ENCODE data around the gene UBXN10. TPM values are rescaled to one million over a fixed set of nuclear protein-coding genes. Genes with fewer than 3 reads are reported as not detected.

The UBXN10 gene
- total RNA-seq, 1 donor from 2014 or later = 0.09 TPM

- H3K4me3 Mint-ChIP-seq (ENCODE audit: unreplicated experiment) = no peak overlapping the region
- peaks cover 6% of the 10 kb centered on the region for H3K4me1 Mint-ChIP-seq (ENCODE audit: low read depth, unreplicated experiment)
- no peak for TF ChIP-seq EZH2 (IDR thresholded peaks at IDR 0.05; ENCODE audit: insufficient read depth, low read length)
- no peak for TF ChIP-seq CTCF (IDR thresholded peaks at IDR 0.05; ENCODE audit: insufficient read depth, low read depth, low read length)
- no peak overlapping the region for H3K27ac Mint-ChIP-seq (ENCODE audit: unreplicated experiment)
- no peaks in the 10 kb centered on the region for H3K9me3 Mint-ChIP-seq (ENCODE audit: unreplicated experiment)
- no peak overlapping the region for H3K4me2 ChIP-seq (ENCODE audit: low read length)
- H3K27me3 ChIP-seq (ENCODE audit: insufficient read depth, low read length) = peaks cover 12% of the 10 kb centered on the region
- FAIRE-seq = no peak
- no peak overlapping the region for H2AFZ ChIP-seq (ENCODE audit: low read depth, low read length)
- H3K36me3 Mint-ChIP-seq (ENCODE audit: low read depth, unreplicated experiment) = peaks cover 3% of the 10 kb centered on the region
- H4K20me1 ChIP-seq (ENCODE audit: insufficient read depth, low read length) = no peaks in the 10 kb centered on the region
- H3K36me3 ChIP-seq (ENCODE audit: insufficient read depth, low read length) = no peaks in the 10 kb centered on the region
- H3K27me3 Mint-ChIP-seq (ENCODE audit: low read depth, unreplicated experiment) = peaks cover 60% of the 10 kb centered on the region
- no peaks in the 10 kb centered on the region for H3K79me2 ChIP-seq (ENCODE audit: insufficient read depth, low read length)
- no peak overlapping the region for H3K27ac ChIP-seq (ENCODE audit: low read depth, low read length)
- no peaks in the 10 kb centered on the region for H3K4me1 ChIP-seq (ENCODE audit: insufficient read depth, low read length)
- DNase-seq (ENCODE audit: low read depth) = peak; percentile 26
- no peak overlapping the region for H3K4me3 ChIP-seq (ENCODE audit: insufficient read depth, low read depth, low read length)
- no peaks in the 10 kb centered on the region for H3K9me3 ChIP-seq (ENCODE audit: insufficient read depth, low read depth, low read length)
- H3K9ac ChIP-seq (ENCODE audit: low read length) = no peak overlapping the region
Measured at GRCh38 chr1:20207546-20207945, 21.6 kb downstream of the UBXN10 start.

GRCh38 chr1:20209471-20209870, 23.6 kb downstream of the UBXN10 start:
- no peak overlapping the region for H3K27ac ChIP-seq (ENCODE audit: low read depth, low read length)
- H3K9me3 ChIP-seq (ENCODE audit: insufficient read depth, low read depth, low read length) = no peaks in the 10 kb centered on the region
- peaks cover under 1% of the 10 kb centered on the region for H3K36me3 Mint-ChIP-seq (ENCODE audit: low read depth, unreplicated experiment)
- H3K4me1 Mint-ChIP-seq (ENCODE audit: low read depth, unreplicated experiment) = peaks cover 6% of the 10 kb centered on the region
- no peaks in the 10 kb centered on the region for H3K79me2 ChIP-seq (ENCODE audit: insufficient read depth, low read length)
- DNase-seq (ENCODE audit: low read depth) (no peak), FAIRE-seq (no peak)
- peaks cover 15% of the 10 kb centered on the region for H3K27me3 ChIP-seq (ENCODE audit: insufficient read depth, low read length)
- H4K20me1 ChIP-seq (ENCODE audit: insufficient read depth, low read length) = no peaks in the 10 kb centered on the region
- no peak overlapping the region for H2AFZ ChIP-seq (ENCODE audit: low read depth, low read length)
- H3K27ac Mint-ChIP-seq (ENCODE audit: unreplicated experiment) = no peak overlapping the region
- no peaks in the 10 kb centered on the region for H3K4me1 ChIP-seq (ENCODE audit: insufficient read depth, low read length)
- H3K36me3 ChIP-seq (ENCODE audit: insufficient read depth, low read length) = no peaks in the 10 kb centered on the region
- no peak overlapping the region for H3K4me3 Mint-ChIP-seq (ENCODE audit: unreplicated experiment)
- no peak overlapping the region for H3K4me3 ChIP-seq (ENCODE audit: insufficient read depth, low read depth, low read length)
- H3K9ac ChIP-seq (ENCODE audit: low read length) = no peak overlapping the region
- H3K27me3 Mint-ChIP-seq (ENCODE audit: low read depth, unreplicated experiment) = peaks cover 53% of the 10 kb centered on the region
- no peaks in the 10 kb centered on the region for H3K9me3 Mint-ChIP-seq (ENCODE audit: unreplicated experiment)
- TF ChIP-seq EZH2 (IDR thresholded peaks at IDR 0.05; ENCODE audit: insufficient read depth, low read length) (no peak), CTCF (IDR thresholded peaks at IDR 0.05; ENCODE audit: insufficient read depth, low read depth, low read length) (no peak)
- no peak overlapping the region for H3K4me2 ChIP-seq (ENCODE audit: low read length)

GRCh38 chr1:20210736-20211460, 25.0 kb downstream of the UBXN10 start:
- H4K20me1 ChIP-seq (ENCODE audit: insufficient read depth, low read length) = no peaks in the 10 kb centered on the region
- peaks cover 60% of the 10 kb centered on the region for H3K27me3 Mint-ChIP-seq (ENCODE audit: low read depth, unreplicated experiment)
- no peaks in the 10 kb centered on the region for H3K9me3 ChIP-seq (ENCODE audit: insufficient read depth, low read depth, low read length)
- no peaks in the 10 kb centered on the region for H3K9me3 Mint-ChIP-seq (ENCODE audit: unreplicated experiment)
- peaks cover 6% of the 10 kb centered on the region for H3K4me1 Mint-ChIP-seq (ENCODE audit: low read depth, unreplicated experiment)
- DNase-seq (ENCODE audit: low read depth) (no peak), FAIRE-seq (no peak)
- peaks cover 24% of the 10 kb centered on the region for H3K27me3 ChIP-seq (ENCODE audit: insufficient read depth, low read length)
- no peak for TF ChIP-seq CTCF (IDR thresholded peaks at IDR 0.05; ENCODE audit: insufficient read depth, low read depth, low read length)
- TF ChIP-seq EZH2 (IDR thresholded peaks at IDR 0.05; ENCODE audit: insufficient read depth, low read length) = no peak
- no peak overlapping the region for H3K4me2 ChIP-seq (ENCODE audit: low read length)
- no peaks in the 10 kb centered on the region for H3K36me3 Mint-ChIP-seq (ENCODE audit: low read depth, unreplicated experiment)
- H2AFZ ChIP-seq (ENCODE audit: low read depth, low read length) = no peak overlapping the region
- no peaks in the 10 kb centered on the region for H3K4me1 ChIP-seq (ENCODE audit: insufficient read depth, low read length)
- no peak overlapping the region for H3K27ac ChIP-seq (ENCODE audit: low read depth, low read length)
- H3K9ac ChIP-seq (ENCODE audit: low read length) = no peak overlapping the region
- H3K36me3 ChIP-seq (ENCODE audit: insufficient read depth, low read length) = no peaks in the 10 kb centered on the region
- no peak overlapping the region for H3K27ac Mint-ChIP-seq (ENCODE audit: unreplicated experiment)
- no peak overlapping the region for H3K4me3 Mint-ChIP-seq (ENCODE audit: unreplicated experiment)
- H3K79me2 ChIP-seq (ENCODE audit: insufficient read depth, low read length) = no peaks in the 10 kb centered on the region
- H3K4me3 ChIP-seq (ENCODE audit: insufficient read depth, low read depth, low read length) = no peak overlapping the region

Measured in astrocyte (in vitro differentiated cells and primary cell).